Thyroid gland (tissue), 4 donors: ENCODE data around the gene DIP2C.

Source experiments
- POLR2A ChIP-seq, 2 donors: fragments of 450-650 bp; IDR thresholded peaks; one replicate each; pipeline ENCODE4 v1.6.1; 2017; ENCODE audit warnings: antibody characterized with exemption in 2 of 2, mild to moderate bottlenecking in 2 of 2, moderate library complexity in 1 of 2
- TF ChIP-seq, protein P1 (sequence below), 6 experiments: fragments of 200-600 bp in 3 of 6; fragments of 450-650 bp in 3 of 6; sonication (generic) in 3 of 6; IDR thresholded peaks; one replicate each; pipeline ENCODE4 v1.5.1; 2016 to 2019; ENCODE audit warnings: antibody characterized with exemption in 6 of 6, mild to moderate bottlenecking in 2 of 6, inconsistent platforms in 1 of 6, moderate library complexity in 1 of 6

DNA sequence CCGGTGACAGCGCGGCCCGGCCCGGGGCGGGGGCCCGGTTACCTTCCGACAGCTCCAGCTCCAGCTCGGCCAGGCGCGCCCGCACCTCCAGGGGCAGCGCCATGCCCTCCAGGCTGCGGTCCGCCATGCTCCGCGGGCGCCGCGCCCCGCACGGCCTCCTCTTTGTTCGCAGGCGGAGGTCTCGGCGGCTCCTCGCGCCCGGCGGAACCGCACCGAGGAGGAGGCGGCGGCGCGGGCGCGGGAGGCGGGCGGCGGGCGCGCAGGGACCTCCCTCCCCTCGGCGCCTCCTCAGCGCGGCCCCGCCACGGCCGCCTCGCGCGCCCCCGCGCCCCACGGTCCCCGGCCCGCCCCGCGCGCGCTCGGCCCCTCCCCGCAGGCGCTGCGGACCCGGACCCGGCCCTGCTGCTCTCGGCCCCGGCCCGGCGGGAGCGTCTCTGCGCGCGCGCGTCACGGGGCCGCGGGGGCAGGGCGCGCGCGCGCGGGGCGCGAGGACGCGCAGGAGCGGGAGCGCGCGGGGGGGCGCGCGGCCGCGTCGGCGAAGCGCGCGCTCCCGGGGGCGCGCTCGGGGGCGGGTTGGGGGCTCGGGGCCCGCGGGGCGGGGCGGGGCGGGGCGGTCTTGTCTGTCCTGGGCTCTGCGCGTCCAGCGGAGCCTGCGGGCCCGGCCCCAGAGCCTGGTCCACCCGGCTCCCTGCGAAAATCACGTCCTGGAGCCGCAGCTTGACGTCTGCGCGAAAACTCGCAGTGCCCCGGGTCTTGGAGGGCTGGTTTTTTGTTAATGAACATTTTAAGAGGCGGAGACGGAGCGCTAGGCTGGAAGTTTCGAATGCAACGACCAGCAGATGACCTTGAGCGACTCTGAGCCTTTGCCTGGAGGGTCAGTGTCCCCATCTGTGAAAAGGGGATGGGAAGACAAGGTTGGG, at the start of gene DIP2C:
- TF ChIP-seq, protein P1, sequence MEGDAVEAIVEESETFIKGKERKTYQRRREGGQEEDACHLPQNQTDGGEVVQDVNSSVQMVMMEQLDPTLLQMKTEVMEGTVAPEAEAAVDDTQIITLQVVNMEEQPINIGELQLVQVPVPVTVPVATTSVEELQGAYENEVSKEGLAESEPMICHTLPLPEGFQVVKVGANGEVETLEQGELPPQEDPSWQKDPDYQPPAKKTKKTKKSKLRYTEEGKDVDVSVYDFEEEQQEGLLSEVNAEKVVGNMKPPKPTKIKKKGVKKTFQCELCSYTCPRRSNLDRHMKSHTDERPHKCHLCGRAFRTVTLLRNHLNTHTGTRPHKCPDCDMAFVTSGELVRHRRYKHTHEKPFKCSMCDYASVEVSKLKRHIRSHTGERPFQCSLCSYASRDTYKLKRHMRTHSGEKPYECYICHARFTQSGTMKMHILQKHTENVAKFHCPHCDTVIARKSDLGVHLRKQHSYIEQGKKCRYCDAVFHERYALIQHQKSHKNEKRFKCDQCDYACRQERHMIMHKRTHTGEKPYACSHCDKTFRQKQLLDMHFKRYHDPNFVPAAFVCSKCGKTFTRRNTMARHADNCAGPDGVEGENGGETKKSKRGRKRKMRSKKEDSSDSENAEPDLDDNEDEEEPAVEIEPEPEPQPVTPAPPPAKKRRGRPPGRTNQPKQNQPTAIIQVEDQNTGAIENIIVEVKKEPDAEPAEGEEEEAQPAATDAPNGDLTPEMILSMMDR (IDR thresholded peaks at IDR 0.05), result no peak
- peak in 1 of 2 donors; percentile 58 for TF ChIP-seq POLR2A (IDR thresholded peaks at IDR 0.05)
